Loucy (cell line): ENCODE measurements around the gene C1orf226.

Experiments used
- H2AFZ ChIP-seq: fragments of 200-600 bp; sonication (generic); 2 replicates; pipeline ENCODE4 v1.6.0; 2016; ENCODE audit warnings: antibody characterized with exemption, mild to moderate bottlenecking, low read length, moderate library complexity
- H3F3A ChIP-seq: fragments of 200-600 bp; 2 replicates; pipeline ENCODE4 v1.6.0; 2016; ENCODE audit warnings: antibody characterized with exemption, low read depth, mild to moderate bottlenecking
- H3K27me3 ChIP-seq: fragments of 200-600 bp; sonication (generic); 2 replicates; pipeline ENCODE4 v1.6.1; 2014; ENCODE audit warnings: low read length, mild to moderate bottlenecking; ENCODE audit not compliant: insufficient read depth, poor library complexity, severe bottlenecking
- H3K36me3 ChIP-seq: fragments of 200-600 bp; sonication (generic); 2 replicates; pipeline ENCODE4 v1.6.1; 2016; ENCODE audit warnings: low read length; ENCODE audit not compliant: insufficient read depth
- H3K4me1 ChIP-seq: fragments of 200-600 bp; sonication (generic); 2 replicates; pipeline ENCODE4 v1.5.1; 2014; ENCODE audit warnings: low read length, mild to moderate bottlenecking; ENCODE audit not compliant: insufficient read depth, poor library complexity, severe bottlenecking
- H3K4me2 ChIP-seq: fragments of 200-600 bp; sonication (generic); 2 replicates; pipeline ENCODE4 v1.6.0; 2014; ENCODE audit warnings: antibody characterized with exemption, low read length, low read depth, mild to moderate bottlenecking; ENCODE audit not compliant: poor library complexity, severe bottlenecking
- H3K4me3 ChIP-seq: fragments of 200-600 bp; sonication (generic); 2 replicates; pipeline ENCODE4 v1.5.1; 2014; ENCODE audit warnings: low read length, mild to moderate bottlenecking, mixed read lengths; ENCODE audit not compliant: poor library complexity, severe bottlenecking
- H3K79me2 ChIP-seq: fragments of 200-600 bp; sonication (generic); 2 replicates; pipeline ENCODE4 v1.6.1; 2014; ENCODE audit warnings: low read length; ENCODE audit not compliant: insufficient read depth
- H3K9ac ChIP-seq: fragments of 200-600 bp; sonication (generic); 2 replicates; pipeline ENCODE4 v1.6.0; 2014; ENCODE audit warnings: mild to moderate bottlenecking, low read depth, low read length, moderate library complexity; ENCODE audit not compliant: poor library complexity, severe bottlenecking
- H3K9me2 ChIP-seq: fragments of 200-600 bp; sonication (generic); replicated peaks from 2 replicates; pipeline ENCODE4 v1.6.1; 2016; ENCODE audit warnings: low read depth, low read length, mixed read lengths
- H3K9me3 ChIP-seq: fragments of 200-600 bp; sonication (generic); 2 replicates; pipeline ENCODE4 v1.6.1; 2014; ENCODE audit warnings: mild to moderate bottlenecking, antibody characterized with exemption, low read length, low read depth; ENCODE audit not compliant: insufficient read depth
- H4K20me1 ChIP-seq: fragments of 200-600 bp; sonication (generic); 2 replicates; pipeline ENCODE4 v1.6.0; 2014; ENCODE audit warnings: antibody characterized with exemption, low read length, mild to moderate bottlenecking; ENCODE audit not compliant: insufficient read depth, poor library complexity, severe bottlenecking
- CTCF ChIP-seq: fragments of 200-600 bp; sonication (generic); conservative IDR thresholded peaks from 2 replicates; pipeline ENCODE4 v1.5.1; 2014; ENCODE audit warnings: mild to moderate bottlenecking, antibody characterized with exemption, low read length
- EZH2phosphoT487 ChIP-seq: fragments of 200-600 bp; IDR thresholded peaks from 2 replicates; pipeline ENCODE4 v1.6.1; 2018; ENCODE audit warnings: antibody characterized with exemption, mild to moderate bottlenecking, moderate library complexity, borderline replicate concordance

Gene C1orf226

GRCh38 chr1:162381383-162381782, at the start of gene C1orf226:
TSS of gene C1orf226 (plus strand) at chr1:162381728. CDS start at chr1:162381902, 174 bp downstream.
- Histone ChIP-seq H3K4me2 (no peak within 1 kb of the TSS), H3K4me1 (no peaks in the 10 kb centered on the region), H3K4me3 (no peak within 1 kb of the TSS), H3K36me3 (no peaks in the 10 kb centered on the region), H2AFZ (no peak within 1 kb of the TSS), H4K20me1 (no peaks in the 10 kb centered on the region), H3K9me3 (no peaks in the 10 kb centered on the region), H3K79me2 (no peaks in the 10 kb centered on the region), H3K9me2 (no peaks in the 10 kb centered on the region), H3K9ac (no peak within 1 kb of the TSS), H3F3A (no peaks in the 10 kb centered on the region), H3K27me3 (no peaks in the 10 kb centered on the region)
- TF ChIP-seq CTCF (no peak), EZH2phosphoT487 (no peak)

GRCh38 chr1:162333991-162334390, 47.5 kb upstream of the C1orf226 start:
- H3K36me3 ChIP-seq = no peaks in the 10 kb centered on the region
- H3K4me3 ChIP-seq = no peak overlapping the region
- no peaks in the 10 kb centered on the region for H3K27me3 ChIP-seq
- H3K9ac ChIP-seq = no peak overlapping the region
- H3K4me1 ChIP-seq = peaks cover 5% of the 10 kb centered on the region
- no peak for TF ChIP-seq CTCF
- no peak for TF ChIP-seq EZH2phosphoT487
- H3K9me2 ChIP-seq = no peaks in the 10 kb centered on the region
- no peaks in the 10 kb centered on the region for H4K20me1 ChIP-seq
- no peaks in the 10 kb centered on the region for H3F3A ChIP-seq
- no peaks in the 10 kb centered on the region for H3K9me3 ChIP-seq
- no peak overlapping the region for H2AFZ ChIP-seq
- H3K4me2 ChIP-seq = no peak overlapping the region
- no peaks in the 10 kb centered on the region for H3K79me2 ChIP-seq

- no peaks in the 10 kb centered on the region for H3K36me3 ChIP-seq
- no peaks in the 10 kb centered on the region for H3K27me3 ChIP-seq
- H3K9me2 ChIP-seq = no peaks in the 10 kb centered on the region
- no peak overlapping the region for H3K4me2 ChIP-seq
- no peak for TF ChIP-seq EZH2phosphoT487
- TF ChIP-seq CTCF = no peak
- no peaks in the 10 kb centered on the region for H4K20me1 ChIP-seq
- H3K4me1 ChIP-seq = peaks cover 5% of the 10 kb centered on the region
- H2AFZ ChIP-seq = no peak overlapping the region
- no peak overlapping the region for H3K4me3 ChIP-seq
- H3K79me2 ChIP-seq = no peaks in the 10 kb centered on the region
- no peak overlapping the region for H3K9ac ChIP-seq
- H3F3A ChIP-seq = no peaks in the 10 kb centered on the region
- no peaks in the 10 kb centered on the region for H3K9me3 ChIP-seq
These were observed 46.4 kb upstream of the C1orf226 start for GRCh38 chr1:162335126-162335525.
